ENCODE data around the gene GALNT12. TPM values are rescaled to one million over a fixed set of nuclear protein-coding genes. Genes with fewer than 3 reads are reported as not detected.

Gene GALNT12
- total and polyA plus RNA-seq, 8 donors = 4.2 to 12.2 (median 9.6) TPM

- Histone ChIP-seq H3K9me3 (no peaks in the 10 kb centered on the region), H3K4me1 (no peaks in the 10 kb centered on the region), H3K27me3 (no peaks in the 10 kb centered on the region), H3K36me3 (peaks cover 0 to 43% (median 6%) of the 10 kb centered on the region in 3 donors), H3K27ac (no peak overlapping the region), H3K4me3 (no peak overlapping the region)
- intact Hi-C loops (cut with DNase I) = no loop called here
- FAIRE-seq (no peak), DNase-seq (no peak), ATAC-seq (no peak)
- TF ChIP-seq, protein P1, sequence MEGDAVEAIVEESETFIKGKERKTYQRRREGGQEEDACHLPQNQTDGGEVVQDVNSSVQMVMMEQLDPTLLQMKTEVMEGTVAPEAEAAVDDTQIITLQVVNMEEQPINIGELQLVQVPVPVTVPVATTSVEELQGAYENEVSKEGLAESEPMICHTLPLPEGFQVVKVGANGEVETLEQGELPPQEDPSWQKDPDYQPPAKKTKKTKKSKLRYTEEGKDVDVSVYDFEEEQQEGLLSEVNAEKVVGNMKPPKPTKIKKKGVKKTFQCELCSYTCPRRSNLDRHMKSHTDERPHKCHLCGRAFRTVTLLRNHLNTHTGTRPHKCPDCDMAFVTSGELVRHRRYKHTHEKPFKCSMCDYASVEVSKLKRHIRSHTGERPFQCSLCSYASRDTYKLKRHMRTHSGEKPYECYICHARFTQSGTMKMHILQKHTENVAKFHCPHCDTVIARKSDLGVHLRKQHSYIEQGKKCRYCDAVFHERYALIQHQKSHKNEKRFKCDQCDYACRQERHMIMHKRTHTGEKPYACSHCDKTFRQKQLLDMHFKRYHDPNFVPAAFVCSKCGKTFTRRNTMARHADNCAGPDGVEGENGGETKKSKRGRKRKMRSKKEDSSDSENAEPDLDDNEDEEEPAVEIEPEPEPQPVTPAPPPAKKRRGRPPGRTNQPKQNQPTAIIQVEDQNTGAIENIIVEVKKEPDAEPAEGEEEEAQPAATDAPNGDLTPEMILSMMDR (IDR thresholded peaks at IDR 0.05) = no peak
- 92 to 93% methylated on average over 2 of the region's 2 CpGs for WGBS, 2 donors
Observed at GRCh38 chr9:98766586-98766985, 40.9 kb upstream of the GALNT12 start.

GRCh38 chr9:98767196-98767595, 40.3 kb upstream of the GALNT12 start:
- H3K9me3 ChIP-seq = no peaks in the 10 kb centered on the region
- H3K4me3 ChIP-seq = no peak overlapping the region
- WGBS, 2 donors = 92 to 98% methylated on average over 3 of the region's 3 CpGs
- DNase-seq (no peak), ATAC-seq (no peak), FAIRE-seq (no peak)
- H3K36me3 ChIP-seq = peaks cover 0 to 49% (median 6%) of the 10 kb centered on the region in 3 donors
- TF ChIP-seq, protein P1 (IDR thresholded peaks at IDR 0.05) = no peak
- no peak overlapping the region for H3K27ac ChIP-seq
- H3K27me3 ChIP-seq = no peaks in the 10 kb centered on the region
- H3K4me1 ChIP-seq = no peaks in the 10 kb centered on the region
- intact Hi-C loops (cut with DNase I) = no loop called here

- DNase-seq = no peak
- no peak overlapping the region for H3K4me3 ChIP-seq
- no peak overlapping the region for H3K27ac ChIP-seq
- TF ChIP-seq, protein P1 (IDR thresholded peaks at IDR 0.05) = no peak
- no peaks in the 10 kb centered on the region for H3K9me3 ChIP-seq
- peaks cover 0 to 56% (median 6%) of the 10 kb centered on the region in 3 donors for H3K36me3 ChIP-seq
- ATAC-seq = no peak
- intact Hi-C loops (cut with DNase I) = no loop called here
- H3K27me3 ChIP-seq = no peaks in the 10 kb centered on the region
- no peak for FAIRE-seq
- no peaks in the 10 kb centered on the region for H3K4me1 ChIP-seq
- WGBS, 2 donors = 93 to 97% methylated on average over 7 of the region's 7 CpGs
Observed at GRCh38 chr9:98767915-98768314, 39.6 kb upstream of the GALNT12 start.

DNA sequence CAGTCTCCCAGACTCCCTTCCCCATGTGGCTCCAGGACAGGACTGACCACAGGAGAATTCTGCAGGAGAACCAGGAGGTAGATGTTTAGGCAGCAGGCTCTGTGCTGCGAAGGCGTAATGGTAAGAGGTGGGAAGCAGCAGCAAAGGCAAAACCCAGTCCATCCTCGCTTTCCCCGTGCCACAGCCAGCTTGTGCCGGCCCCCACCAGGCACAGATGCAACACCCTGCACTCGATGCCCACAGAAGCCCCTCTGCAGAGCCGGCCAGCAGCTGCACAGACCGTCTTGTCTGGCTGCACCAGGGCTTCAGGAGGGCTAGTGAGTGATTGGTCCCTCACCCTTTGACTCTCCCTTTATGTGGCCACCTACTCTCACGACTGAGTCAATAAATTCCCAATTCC, 39.1 kb upstream of the GALNT12 start:
- FAIRE-seq (no peak), ATAC-seq (no peak), DNase-seq (no peak)
- Histone ChIP-seq H3K27ac (no peak overlapping the region), H3K9me3 (no peaks in the 10 kb centered on the region), H3K36me3 (peaks cover 0 to 61% (median 9%) of the 10 kb centered on the region in 3 donors), H3K4me1 (no peaks in the 10 kb centered on the region), H3K4me3 (no peak overlapping the region), H3K27me3 (no peaks in the 10 kb centered on the region)
- intact Hi-C loops (cut with DNase I) = no loop called here
- TF ChIP-seq, protein P1 (IDR thresholded peaks at IDR 0.05) = no peak
- WGBS, 2 donors = 95 to 100% methylated on average over 9 of the region's 9 CpGs

DNA sequence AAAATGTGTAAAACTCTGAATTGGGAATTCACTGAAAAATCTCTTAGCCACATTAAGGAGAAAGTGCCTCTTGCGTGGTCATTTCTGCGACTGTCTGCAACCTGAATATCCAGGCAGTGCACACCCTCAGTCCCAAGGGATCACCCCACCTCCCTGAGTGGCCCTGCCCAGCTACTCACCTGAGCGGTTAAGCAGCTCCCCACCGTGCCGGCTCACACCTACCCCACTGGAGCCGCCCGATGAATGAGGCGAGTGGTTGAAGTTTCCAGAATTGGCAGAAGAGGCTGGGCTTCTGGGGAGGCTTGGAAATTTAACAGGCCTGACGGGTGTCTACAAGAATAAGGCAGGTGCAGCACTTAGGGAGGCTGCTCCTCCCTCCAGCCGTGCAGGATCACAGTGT, 36.8 kb upstream of the GALNT12 start:
- Histone ChIP-seq H3K4me1 (no peaks in the 10 kb centered on the region), H3K36me3 (peaks cover 0 to 67% (median 9%) of the 10 kb centered on the region in 3 donors), H3K4me3 (no peak overlapping the region), H3K27me3 (no peaks in the 10 kb centered on the region), H3K27ac (no peak overlapping the region), H3K9me3 (no peaks in the 10 kb centered on the region)
- TF ChIP-seq, protein P1 (IDR thresholded peaks at IDR 0.05) = no peak
- no peak for FAIRE-seq
- intact Hi-C loops (cut with DNase I) = loop anchor here in 1 of 3 donors (5.0 kb wide), 1 partner anchor 453 kb away; no protein-coding TSS in a partner anchor
- WGBS, 2 donors = 94 to 95% methylated on average over 10 of the region's 10 CpGs
- no peak for ATAC-seq
- no peak for DNase-seq

Measured in pancreas (tissue), 10 donors.